Stimulated activated naive CD4-positive, alpha-beta T cell (primary cell): ENCODE data around the gene PRPSAP1.
"Not testable (repeated sequence)": the region's sequence is repeated elsewhere in the genome, so short reads cannot be mapped to it uniquely, and the experiment has no call there.

Experiments used
- DNase-seq, 6 experiments: peaks; one replicate each; lab custom pipeline; 2025; lab: John Stamatoyannopoulos, UW

PRPSAP1 gene

DNA sequence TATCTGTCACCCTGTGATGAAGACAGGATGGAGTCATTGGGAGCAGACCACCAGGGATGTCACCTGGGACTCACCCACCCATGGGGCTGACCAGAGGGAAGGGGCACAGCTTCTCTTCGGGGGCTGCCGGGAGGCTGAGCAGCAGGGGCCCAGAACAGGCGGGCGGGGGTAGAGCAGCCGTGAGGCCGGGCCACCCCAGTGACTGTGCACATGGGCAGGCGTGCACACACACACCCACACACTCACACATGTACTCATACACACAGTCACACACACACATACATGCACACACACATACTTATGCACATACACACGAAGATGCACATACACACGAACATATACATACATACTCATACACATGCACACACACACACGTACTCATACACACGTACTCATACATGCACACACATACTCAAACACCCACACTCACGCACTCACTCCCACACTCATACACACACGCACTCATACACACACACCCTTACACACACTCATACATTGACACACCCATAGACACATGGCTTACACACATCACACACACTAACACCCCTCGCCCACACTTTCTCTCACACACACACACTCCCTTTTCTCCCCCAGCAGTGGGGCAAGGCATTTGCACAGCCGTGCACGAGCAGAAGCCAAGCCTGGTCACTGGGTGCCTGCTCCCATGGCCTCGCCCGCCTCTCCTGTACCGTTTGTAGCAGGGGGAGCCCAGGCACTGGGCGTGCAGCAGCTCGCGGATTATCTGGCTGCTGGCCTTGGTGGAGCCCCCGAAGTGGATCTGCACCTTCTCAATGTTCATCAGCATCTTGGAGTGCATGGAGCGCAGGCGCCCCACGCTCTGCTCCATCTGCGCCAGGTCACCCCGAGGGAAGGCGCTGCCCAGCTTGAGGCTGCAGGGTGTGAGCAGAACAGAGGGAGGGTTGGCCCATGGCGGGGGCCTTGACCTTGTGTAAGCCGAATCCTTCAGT, 76.1 kb downstream of the PRPSAP1 start:
- no peak for DNase-seq

DNA sequence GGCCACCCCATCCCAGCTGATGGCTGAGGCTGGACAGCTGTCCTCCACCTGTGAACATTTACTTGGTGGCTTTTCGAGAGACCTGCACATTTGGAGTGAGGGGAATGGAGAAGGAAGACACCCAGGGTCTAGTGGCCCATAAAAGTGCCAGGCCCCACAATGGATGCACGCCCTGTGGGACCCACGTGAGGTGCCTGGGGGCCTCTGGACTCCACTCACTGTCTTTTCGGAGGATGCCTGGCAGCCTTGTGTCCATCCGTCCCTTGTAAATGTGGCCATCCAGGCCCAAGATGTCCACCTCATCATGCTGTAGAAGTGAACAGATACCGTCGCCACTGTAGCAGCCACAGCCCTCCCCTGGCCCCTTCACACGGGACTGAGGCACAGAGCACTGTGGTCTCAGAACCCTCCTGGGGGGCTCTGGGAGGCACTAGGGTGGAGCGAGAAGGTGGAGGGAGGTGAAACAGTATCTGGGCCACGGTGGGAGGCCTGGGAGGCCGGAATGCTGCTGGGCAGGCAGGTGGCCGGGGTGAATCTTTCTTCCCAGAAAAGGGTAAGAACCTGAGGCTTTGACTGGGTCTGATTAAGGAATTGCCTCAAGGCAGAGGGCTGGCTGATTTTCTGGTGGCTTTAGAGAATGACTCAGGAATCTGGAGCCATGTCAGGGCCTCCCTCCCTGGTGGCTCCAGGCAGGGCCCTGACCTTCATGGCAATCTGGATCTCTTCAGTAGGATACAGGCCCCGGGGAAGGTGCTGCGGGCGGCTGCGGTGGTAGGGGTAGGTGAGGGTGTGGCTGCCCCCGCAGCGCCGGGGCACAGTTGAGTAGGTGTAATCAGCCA, 77.0 kb downstream of the PRPSAP1 start:
- no peak for DNase-seq

DNA sequence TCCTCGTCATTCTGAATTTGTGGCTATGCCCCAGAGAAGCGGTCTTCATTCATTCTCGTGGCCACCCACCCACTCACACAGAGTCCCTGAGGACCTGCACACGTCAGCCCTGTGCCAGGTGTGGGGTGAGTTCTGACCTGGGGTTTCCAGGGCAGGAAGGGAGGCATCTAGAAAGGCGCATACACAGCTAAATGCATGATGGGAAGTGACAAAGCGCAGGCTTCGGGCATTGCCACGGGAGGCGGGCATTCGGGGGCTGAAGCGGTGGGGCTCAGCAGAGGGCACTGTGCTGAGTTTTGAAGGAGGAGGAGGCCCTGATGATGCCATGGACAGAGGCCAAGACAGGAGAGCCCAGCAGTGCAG, 77.7 kb downstream of the PRPSAP1 start:
- no peak for DNase-seq

DNA sequence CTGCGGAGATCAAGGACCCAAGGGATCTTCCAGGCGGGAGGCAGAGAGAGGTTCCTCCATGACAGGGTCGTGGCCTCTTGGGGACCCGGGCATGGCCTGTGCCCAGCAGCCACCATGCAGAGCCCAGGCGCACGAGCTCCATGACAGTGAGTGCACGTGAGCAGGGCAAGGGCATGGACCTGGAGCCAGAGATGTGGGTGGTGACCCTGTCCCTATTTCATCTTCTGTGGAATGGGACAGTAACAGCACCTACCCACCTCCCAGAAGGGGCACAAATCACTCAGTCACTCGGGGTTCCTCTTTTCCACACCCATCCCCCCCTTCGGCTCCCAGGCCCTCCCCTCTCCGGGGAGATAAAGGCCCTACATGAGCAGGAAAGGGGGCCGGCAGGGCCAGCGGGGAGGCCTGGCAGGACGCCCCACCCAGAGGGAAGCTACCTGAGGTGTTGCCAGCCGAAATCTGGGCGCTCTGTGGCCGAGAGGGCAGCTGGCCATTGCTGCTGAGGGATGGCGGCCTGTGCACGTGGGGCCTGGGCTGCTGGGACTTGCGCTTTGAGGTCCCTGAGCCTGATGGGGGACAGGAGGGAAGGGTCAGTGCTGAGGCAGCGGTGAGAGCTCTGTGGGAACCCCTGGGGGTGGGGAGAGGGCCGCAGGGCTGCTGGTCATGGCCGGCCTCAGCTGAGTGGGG, 78.2 kb downstream of the PRPSAP1 start:
- DNase-seq = no peak

DNA sequence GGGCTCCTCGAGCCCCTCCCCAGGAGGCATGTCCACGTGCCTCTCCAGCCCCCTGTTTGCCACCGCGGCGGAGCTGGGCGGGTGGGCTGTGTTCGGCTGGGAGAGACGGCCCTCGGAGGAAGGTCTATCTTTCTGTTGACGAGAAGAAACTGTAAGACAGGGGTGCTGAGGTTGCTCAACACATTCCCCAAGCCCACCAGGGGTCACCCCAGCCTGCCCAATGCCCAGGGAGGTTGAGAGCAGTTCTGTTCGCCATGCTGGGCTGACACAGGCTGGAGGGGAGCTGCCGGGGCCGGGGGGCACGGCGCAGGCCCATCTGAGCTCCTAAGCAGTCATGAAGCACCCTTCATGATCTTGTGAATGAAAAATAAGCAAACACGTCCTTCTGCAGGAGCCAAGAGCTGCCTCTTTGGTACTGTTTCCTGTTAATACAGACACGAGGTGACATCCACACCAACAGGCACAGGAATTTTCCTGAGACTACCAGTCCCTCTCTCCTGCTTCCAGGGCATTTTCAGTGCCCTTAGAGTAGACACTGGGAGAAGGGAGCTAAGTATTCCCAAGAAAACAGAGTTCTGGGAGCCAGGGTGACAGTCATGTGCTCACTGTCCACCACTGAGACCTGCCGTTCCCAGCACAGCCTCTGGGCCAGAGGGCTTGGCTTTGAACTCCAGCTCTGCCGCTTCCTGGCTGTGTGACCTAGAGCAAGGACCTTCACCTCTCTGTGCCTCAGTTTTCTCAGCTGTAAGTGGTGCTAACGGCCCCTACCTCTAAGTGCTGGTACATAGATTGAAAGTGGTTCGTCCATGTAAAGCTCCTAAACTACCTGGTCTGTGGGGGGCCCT, 79.4 kb downstream of the PRPSAP1 start:
- DNase-seq = peak in 3 of 6 experiments; percentile 6 to 39 (median 34)

DNA sequence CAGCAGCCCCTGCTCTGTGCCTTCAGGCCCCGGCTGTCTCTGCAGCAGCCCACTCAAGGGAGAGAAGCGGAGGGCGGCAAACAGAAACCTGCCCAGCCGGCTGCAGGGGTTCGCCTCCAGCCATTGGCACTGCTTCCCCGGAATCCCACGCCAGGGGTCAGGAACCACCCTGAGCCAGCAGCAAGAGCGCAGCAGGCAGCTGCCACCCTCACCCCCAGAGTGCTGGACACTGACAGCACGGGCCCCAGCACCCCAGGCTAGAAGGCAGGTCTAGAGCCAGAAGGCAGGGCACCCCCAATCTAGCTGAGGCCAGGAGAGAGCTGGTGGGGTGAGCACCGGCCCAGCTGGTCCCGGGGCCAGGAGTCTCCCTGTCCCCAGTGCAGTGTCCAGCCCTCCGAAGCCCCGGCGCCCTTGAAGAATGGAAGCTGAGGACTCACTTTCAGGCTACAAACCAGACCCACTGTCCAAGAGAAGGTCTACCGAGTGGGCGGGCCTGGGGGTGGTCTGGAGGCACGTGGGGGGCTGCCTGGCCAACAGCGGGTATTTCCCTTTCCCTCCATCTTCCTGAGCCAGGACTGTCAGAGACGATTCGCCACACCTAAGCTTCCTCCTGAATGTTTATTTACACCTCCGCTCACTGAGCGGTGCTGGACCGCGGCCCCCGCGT, 80.1 kb downstream of the PRPSAP1 start:
- peak in 1 of 6 experiments; percentile 30 for DNase-seq

DNA sequence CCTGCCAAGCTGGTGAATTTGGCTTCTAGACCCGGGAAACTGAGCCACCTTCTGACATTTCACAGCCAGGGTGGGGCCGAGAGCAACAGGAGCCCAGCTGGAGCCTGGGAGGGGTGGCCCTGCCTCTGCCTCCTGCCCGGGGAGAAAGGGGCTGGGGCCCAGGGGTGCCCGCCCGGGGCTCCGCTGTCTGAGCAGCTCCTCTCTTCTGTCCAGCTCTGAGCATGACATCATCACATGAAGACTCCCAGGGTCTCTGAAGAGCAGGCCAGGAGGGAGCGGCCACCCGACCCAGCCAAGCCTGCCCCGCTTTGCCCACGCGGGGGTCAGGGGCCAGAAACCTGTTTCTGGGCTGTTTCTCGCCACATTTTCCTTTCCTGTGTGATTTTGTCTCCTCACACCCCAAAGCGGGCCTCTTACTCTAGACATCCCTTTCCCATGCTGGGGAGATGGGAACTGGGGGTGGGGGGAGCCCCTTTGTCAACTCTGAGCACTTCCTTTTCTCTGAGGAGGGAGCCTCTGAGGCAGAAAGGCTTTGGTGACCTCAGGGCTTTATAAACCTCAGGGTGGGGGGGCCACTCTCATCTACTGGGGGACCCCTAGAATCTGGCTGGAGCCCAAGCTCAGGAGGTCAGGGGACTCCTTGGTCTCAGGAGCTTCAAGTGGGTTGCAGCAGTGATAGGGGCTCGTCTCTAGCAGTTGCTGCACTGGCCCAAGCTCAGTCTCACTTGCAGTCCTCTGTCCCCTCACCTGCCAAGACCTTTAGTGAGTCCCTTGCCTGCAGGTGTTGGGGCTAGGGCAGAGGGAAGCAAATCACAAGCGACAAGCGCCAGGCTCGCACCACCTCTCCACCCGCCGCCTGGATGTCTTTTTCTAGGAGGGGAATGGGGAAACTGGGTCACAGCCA, 80.9 kb downstream of the PRPSAP1 start:
- peak in 4 of 6 experiments; percentile 9 to 67 (median 46) for DNase-seq

DNA sequence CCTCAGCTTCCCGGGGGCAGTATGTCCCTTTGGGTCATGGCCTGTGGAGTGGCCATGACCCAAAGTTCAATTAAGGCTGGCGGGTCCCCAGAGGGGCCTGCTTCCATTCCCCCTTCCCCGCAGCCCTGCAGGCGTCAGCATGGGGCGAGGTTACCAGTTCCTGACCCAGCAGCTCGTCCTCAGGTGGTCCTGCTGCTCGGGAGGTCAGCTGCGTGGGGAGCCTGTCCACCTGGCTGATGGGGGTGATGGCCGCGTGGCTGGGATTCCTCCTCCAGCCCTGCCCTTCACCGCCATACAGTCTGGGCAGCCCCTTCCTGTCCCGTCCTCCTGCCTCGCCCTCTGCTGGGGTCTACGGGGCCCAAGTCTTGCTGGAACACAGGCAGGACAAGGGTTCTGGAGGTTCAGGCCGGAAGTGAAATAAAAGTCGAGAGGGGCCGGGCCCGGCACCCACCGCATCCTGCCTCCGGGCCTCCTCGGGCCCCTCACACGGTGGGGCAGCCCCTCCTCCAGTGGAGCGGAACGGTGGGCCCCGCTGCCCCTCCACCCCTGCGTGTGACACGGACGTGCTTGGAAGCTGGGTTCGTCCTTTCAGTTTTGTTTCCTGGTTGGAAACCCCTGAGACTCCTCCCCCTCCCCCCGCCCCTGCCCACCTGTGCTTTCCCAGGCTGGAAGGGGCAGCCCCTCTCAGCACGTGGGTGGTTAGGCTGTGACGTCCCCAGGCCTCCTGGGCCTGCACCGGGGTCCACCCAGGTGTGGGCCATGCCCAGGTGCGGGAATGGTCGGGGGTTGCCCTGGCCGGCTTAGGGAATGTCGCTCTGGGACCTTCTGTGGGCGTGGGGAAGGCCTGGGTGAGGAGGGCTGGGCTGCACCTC, 81.8 kb downstream of the PRPSAP1 start:
- DNase-seq = peak; percentile 51 to 73 (median 64)

DNA sequence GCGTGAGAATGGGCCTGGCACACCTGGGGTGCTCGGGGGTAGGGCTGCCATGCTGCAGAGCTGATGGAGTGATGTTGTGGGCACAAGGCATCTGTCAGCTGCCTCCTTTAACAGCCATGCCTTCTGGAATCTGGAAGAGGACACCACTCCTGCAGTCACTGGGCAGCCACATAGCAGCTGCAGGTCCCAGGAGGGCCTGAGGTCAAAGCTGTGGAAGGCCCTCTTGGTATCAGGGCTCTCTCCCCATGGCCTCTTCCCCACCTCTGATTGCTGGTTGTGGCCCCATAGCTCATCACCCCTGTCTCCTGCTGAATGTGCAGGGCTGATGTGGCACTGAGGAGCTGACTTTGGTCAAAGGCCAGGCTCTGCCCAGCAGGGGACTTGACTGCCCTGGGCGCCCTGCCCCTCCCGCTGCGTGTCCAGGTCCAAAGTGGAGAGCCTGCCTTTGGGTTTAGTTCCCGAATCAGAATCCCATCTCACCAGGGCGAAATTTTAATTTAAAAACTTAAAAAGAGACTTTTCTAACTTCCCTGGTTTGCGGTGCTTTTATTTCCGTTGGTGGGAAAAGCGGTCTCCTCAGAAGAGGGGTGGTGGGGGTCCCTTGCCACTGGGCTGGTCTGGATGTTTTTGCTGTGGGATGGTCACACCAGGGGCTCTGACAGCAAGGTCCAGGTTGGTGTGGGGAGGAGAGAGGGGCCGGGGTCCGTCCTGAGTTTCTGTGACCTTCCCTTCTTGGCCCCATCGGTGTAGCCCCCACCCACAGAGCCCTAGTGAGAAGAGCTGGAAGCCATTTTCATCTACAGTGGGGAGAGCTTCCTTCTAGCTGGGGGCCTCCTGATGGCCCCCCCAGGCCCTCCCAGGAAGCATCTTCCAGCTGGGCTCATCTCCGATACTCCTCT, 82.7 kb downstream of the PRPSAP1 start:
- DNase-seq = peak in 4 of 6 experiments; percentile 19 to 43 (median 36)

DNA sequence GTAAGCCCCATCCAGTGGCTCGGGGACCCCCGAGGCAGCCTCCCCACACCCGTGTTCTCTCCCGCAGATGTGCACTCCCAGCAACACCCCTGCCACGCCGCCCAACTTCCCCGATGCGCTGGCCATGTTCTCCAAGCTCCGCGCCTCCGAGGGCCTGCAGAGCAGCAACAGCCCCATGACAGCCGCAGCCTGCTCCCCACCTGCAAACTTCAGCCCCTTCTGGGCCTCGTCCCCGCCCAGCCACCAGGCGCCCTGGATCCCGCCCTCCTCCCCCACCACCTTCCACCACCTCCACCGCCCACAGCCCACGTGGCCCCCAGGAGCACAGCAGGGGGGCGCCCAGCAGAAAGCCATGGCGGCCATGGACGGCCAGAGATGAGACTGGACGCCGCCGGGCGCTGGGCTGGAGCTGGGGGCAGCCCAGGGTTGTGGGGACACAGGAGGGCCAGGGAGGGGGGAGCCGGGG, 83.6 kb downstream of the PRPSAP1 start:
- DNase-seq = peak in 2 of 6 experiments; percentile 11 to 31

DNA sequence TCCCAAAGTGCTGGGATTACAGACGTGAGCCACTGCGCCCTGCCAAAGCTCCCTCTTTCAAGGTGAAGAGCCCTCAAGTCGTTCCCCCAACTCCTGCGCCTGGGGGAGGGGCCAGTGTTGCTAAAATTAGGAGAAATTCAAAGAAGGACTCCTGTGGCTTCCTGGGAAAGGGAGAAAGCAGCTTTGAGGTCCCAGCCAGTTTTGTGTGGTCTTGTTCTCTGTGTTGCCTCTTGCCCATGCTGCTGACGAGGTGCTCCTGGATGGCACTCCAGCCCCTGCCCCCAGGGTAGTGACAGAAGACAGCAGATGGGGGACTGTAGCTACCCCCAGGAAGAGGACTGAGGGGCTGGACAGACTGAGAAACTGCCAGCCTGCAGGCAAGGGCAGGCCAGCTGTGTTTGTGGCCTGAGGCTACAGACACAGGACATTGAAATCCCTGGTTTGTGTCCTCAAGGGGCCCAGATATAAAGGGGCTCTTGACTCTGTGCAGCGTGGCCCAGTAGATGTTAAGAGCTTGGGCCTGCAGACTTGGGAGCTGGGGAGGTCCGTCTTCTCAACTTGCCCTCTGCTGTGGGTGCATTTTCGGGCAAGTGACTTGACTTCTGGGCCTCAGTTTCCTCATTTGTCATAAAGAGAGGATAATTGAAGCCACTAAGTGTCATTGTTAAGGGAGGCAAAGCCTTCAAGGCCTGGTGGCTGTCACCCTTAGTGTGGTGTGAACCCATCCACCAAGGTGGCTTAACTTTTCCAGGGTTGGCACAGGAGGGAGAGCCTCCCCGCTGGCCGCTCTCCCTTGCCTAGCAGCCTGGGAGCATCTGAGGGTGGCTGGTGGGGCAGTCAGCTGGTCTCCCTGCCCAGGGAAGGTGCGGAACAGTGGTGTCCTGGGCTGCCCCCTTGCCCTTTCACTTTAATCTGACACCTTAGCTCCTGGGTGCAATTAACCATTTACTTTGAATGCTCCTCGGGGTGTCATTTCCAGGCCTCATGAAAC, 84.4 kb downstream of the PRPSAP1 start:
- DNase-seq = peak in 1 of 6 experiments; percentile 13

DNA sequence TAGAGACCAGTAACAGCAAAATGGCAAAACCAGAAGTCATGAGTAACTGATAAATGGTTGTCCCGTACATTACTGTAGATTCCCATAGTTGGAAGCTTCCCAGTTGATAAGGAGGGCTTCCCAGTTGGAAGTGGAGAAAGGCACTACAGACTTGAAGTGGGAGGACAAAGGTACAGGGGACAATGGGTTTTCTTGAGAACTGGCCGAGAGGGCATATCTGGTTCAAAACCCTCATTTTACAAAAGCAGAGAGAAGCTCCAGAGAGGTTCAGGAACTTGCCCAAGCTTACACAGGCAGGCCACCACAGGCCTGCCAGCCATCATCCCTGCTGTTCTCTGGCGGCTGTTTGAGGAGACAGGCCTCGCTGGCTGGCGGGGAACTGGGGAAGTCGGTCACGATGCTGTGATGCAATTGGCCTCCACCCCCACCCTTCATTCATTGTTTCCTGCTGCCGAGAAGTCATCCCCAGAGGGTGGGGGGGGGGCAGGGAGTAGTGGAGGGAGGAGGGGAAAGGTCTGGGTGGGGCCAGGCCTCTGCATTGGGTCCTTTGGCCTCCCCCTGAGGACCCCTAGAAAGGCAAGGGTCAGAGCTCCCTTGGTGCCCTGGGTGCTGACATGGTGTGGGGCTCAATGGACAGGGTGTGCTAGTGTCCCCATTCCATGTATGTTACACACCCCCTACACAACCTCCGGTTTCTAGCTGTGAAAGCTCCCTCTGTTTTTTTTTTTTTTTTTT, 85.5 kb downstream of the PRPSAP1 start:
- DNase-seq = peak; percentile 47 to 61 (median 55)

DNA sequence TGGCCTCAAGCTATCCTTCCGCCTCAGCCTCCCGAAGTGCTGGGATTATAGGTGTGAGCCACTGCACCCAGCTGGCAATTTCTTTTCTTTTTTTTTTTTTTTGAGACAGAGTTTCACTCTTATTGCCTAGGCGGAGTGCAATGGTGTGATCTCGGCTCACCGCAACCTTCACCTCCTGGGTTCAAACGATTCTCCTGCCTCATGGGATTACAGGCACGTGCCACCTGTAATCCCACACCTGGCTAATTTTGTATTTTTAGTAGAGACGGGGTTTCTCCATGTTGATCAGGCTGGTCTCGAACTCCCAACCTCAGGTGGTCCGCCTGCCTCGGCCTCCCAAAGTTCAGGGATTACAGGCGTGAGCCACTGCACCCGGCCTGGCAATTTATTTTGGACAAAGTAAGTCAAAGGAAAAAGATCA, 86.1 kb downstream of the PRPSAP1 start:
- DNase-seq = not testable (repeated sequence)

DNA sequence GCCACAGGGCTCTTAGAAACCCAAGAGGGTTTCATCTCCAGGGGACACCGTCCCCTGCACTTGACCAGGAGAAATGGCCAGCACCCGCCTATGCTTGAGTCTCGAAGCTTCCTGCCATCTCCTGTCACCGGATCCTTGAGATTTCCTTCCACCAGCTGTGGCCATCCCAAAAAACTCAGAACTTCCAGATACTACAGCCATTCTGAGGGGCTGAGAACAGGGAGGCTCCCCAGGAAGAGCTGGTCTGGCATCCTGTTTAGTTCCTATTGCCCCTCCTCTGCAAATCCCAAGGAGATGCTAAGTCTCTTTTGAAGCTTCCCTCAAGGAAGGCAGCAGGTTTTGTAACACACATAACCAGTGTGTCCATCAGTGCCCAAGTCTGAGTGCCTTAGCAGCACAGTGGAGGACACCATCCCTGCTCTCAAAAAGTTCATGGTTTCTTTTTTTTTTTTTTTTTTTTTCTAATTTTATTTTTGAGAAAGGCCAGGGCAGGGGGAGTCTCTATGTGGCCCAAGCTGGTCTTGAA, 86.6 kb downstream of the PRPSAP1 start:
- no peak for DNase-seq
